GM12865 (cell line): ENCODE data around the gene EXOC4.

Experiments used
- DNase-seq: peaks from one replicate; pipeline ENCODE4 v3.0.0; 2010; ENCODE audit warnings: low read depth
- H3K4me3 ChIP-seq: 2 replicates; pipeline ENCODE4 v1.5.1; 2011; ENCODE audit warnings: mild to moderate bottlenecking, low read depth, low read length, control low read depth
- TF ChIP-seq, protein P1 (sequence below): IDR thresholded peaks from 2 replicates; pipeline ENCODE4 v1.5.1; 2011; ENCODE audit warnings: low read length, control low read depth, low read depth, inconsistent platforms; ENCODE audit not compliant: insufficient read depth; ENCODE audit errors: missing control alignments

EXOC4 gene

DNA sequence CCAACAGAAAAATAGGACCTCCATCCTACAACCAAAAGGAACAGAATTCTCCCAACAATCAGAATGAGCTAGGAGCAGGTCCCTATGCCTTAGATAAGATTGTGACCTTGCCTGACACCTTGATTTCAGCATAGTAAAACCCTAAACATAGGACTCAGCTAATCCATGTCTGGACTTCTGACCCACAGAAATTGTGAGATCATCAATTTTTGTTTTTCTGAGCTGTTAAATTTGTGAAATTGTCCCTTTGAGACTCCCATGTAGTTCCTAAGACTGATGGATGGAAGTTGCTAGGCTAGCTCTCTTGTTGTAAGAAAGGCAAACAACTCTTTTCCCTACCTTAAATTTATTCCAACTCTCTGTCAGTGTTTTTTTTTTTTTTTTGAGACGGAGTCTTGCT is 244.2 kb downstream of the EXOC4 start:
- TF ChIP-seq, protein P1, sequence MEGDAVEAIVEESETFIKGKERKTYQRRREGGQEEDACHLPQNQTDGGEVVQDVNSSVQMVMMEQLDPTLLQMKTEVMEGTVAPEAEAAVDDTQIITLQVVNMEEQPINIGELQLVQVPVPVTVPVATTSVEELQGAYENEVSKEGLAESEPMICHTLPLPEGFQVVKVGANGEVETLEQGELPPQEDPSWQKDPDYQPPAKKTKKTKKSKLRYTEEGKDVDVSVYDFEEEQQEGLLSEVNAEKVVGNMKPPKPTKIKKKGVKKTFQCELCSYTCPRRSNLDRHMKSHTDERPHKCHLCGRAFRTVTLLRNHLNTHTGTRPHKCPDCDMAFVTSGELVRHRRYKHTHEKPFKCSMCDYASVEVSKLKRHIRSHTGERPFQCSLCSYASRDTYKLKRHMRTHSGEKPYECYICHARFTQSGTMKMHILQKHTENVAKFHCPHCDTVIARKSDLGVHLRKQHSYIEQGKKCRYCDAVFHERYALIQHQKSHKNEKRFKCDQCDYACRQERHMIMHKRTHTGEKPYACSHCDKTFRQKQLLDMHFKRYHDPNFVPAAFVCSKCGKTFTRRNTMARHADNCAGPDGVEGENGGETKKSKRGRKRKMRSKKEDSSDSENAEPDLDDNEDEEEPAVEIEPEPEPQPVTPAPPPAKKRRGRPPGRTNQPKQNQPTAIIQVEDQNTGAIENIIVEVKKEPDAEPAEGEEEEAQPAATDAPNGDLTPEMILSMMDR = no peak
- DNase-seq = no peak
- H3K4me3 ChIP-seq = no peak overlapping the region

DNA sequence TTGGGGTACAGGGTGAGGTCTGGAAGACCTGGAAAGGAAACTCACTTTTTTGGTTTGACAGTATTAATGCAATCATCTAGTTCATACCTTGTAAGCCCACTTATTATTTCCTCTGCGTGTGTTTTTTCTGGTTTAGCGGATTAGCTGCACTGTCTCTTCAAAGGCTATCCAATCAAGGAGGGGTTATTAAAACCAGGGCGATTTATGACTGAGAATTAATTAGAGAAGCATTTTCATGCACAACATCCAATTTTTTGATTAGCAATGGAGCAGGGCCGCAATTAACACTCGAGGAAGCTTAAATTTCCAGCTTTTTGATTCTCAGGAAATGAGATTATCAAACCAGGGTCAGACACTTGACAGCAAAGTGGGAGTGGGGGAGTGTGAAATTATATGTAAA is 248.9 kb downstream of the EXOC4 start:
- no peak overlapping the region for H3K4me3 ChIP-seq
- no peak for DNase-seq
- TF ChIP-seq, protein P1 = no peak

DNA sequence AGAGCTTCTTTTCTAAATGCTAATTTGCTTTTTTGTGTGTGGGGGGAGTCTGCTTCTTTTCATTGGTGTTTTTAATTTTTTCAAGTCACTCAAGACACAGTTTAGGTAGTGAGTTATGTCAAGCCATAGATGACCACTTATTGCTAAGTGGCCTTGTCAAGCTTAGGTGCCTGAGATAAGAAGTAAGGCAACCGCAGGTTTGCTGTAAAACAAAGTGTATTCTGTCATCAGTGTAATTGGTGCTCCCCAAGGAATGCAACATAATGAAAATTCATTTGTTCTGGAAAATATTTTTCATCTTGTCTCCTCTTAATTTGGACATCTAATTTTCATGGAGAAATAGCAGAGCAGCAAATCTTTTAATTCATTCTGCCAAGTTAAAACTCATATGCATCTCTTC is 249.6 kb downstream of the EXOC4 start:
- DNase-seq = no peak
- H3K4me3 ChIP-seq = no peak overlapping the region
- TF ChIP-seq, protein P1 = no peak

DNA sequence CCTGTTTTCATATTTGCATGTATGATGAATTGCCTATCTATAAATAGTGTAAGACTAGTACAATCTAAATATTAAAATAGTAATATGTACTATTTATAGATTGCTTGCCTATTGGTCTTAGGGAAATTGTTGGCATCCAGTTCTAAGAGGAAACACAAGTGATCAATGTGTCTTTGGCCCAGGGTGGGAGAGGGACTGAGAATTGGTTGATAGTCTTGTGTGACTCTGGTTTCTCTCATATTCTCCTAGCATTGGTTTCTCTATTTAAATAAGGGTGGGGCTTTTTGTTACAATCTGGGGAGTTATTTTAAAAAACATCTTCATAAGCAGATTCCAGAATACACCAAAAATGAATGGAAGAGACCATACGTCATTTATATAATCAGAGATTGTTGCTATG is 250.1 kb downstream of the EXOC4 start:
- no peak overlapping the region for H3K4me3 ChIP-seq
- TF ChIP-seq, protein P1 = no peak
- no peak for DNase-seq

DNA sequence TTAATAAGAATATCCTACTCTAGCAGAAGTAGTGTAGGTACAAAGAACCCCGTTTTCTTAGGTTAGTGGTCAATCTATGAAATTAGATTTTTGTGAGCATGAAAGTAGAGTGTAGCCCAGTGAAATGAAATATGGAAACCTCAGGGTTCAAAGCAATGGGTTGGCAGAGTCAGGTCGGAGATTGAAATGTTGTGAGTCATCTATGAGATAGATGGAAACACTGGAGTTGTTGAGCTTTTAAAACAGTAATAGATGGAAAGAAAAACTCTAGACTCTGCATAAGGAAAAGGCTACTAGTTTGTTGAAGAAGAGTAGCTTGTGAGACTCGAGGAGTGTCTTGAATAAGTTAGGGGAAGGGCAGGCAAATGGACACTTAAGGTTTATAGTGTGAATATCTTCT is 251.9 kb downstream of the EXOC4 start:
- H3K4me3 ChIP-seq = no peak overlapping the region
- TF ChIP-seq, protein P1 = no peak
- DNase-seq = no peak

DNA sequence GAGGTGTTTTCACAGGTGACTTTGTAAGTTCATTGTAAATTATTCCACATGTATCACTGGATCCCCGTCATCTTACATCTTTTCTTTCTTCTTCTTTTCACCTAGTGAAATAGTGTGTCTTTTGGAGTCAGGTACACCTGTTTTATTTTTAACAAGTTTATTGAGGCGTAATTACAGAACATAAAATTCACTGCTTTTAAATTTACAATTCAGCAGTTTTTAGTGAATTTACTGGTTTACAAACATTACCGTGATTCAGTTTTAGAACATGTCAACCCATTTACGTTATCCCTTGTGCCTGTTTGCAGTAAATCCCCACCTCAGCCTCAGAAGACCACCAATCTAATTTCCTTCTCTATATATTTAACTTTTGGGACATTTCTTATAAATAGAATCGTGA is 256.9 kb downstream of the EXOC4 start:
- TF ChIP-seq, protein P1 = no peak
- H3K4me3 ChIP-seq = no peak overlapping the region
- no peak for DNase-seq

DNA sequence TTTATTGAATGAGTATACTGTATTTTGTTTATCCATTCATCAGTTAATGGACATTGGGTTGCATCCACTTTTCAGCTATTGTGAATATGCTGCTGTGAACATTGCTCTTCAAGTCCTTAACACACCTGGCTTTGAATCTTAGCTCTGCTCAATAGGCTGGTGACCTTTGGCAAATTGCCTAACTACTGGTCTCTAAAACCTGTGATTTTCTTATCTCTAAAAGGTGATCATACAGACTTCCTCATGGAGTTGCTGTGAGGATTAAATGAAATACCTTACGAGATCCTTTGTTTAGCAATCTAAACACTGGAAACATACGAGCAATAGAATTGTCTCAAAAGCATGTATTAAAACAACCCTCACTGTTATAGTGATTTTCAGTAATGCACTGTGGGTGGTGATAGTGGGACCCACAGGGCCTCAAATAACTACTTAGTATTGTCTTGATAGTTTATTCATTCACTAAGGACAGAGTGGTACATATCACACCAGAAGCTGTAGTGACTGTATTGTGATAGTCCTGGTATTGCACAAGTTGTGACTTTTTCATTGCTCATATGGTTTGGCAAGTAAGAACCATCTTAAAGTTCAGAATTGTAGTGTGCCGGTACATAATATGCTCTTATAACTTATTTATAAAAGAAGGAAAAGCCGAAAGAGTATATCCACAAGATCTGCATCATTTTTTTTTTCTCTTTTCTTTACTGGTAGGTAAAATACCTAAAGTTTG is 257.6 kb downstream of the EXOC4 start:
- no peak overlapping the region for H3K4me3 ChIP-seq
- no peak for DNase-seq
- TF ChIP-seq, protein P1 = no peak
